NB4 (cell line): ENCODE results near the gene SAT2.
"Not testable (repeated sequence)": the region's sequence is repeated elsewhere in the genome, so short reads cannot be mapped to it uniquely, and the experiment has no call there.

ENCODE experiments used
- DNase-seq: peaks from one replicate; pipeline ENCODE4 v3.0.0; 2010; ENCODE audit warnings: low read depth
- H3K4me3 ChIP-seq: one replicate; pipeline ENCODE4 v1.5.1; 2011; ENCODE audit warnings: mild to moderate bottlenecking, low read depth, low read length, moderate library complexity
- MYC ChIP-seq: IDR thresholded peaks from 2 replicates; pipeline ENCODE4 v1.6.1; 2011; ENCODE audit warnings: low read depth, low read length
- POLR2A ChIP-seq: IDR thresholded peaks from 2 replicates; pipeline ENCODE4 v1.6.1; 2011; ENCODE audit warnings: mild to moderate bottlenecking; ENCODE audit not compliant: insufficient read length; ENCODE audit errors: extremely low read depth
- TF ChIP-seq, protein P1 (sequence below): IDR thresholded peaks from one replicate; pipeline ENCODE4 v1.5.1; 2012; ENCODE audit warnings: low read depth, low read length
- TF ChIP-seq, protein P2 (sequence below): IDR thresholded peaks from 2 replicates; pipeline ENCODE4 v1.6.1; 2011; ENCODE audit warnings: low read depth, low read length

Gene SAT2

DNA sequence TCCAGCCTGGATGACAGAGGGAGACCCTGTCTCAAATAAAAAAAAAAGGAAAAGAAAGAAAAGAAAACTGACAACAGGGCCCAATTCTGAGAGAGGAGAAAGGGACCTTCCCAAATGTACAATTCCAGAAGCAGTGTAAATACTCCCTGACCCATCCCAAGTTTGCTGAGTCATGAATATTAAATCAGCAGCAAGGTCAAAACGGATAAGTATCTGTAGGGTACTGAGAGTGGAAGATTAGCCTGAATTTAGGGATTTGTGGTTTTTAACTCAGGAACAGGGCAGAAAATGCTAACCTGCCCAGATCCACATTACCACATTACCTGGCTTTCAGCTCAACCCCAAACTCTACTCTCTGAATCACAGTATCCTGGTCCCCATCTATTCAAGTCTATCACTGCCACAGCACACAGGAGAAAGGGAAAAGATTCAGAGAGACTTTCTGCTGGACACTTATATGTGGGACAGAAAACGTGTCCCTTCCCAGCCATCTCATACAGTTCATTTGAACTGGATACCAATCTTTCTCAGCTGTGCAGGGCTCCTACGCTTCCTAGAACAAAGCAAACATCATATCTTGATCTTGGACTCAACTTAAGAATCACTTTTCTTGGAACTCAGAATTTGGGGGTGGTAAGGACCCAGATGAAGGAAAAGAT lies 15.9 kb downstream of the SAT2 start:
- no peak for DNase-seq
- H3K4me3 ChIP-seq = no peak overlapping the region
- TF ChIP-seq MYC (no peak), POLR2A (no peak)
- TF ChIP-seq, protein P1, sequence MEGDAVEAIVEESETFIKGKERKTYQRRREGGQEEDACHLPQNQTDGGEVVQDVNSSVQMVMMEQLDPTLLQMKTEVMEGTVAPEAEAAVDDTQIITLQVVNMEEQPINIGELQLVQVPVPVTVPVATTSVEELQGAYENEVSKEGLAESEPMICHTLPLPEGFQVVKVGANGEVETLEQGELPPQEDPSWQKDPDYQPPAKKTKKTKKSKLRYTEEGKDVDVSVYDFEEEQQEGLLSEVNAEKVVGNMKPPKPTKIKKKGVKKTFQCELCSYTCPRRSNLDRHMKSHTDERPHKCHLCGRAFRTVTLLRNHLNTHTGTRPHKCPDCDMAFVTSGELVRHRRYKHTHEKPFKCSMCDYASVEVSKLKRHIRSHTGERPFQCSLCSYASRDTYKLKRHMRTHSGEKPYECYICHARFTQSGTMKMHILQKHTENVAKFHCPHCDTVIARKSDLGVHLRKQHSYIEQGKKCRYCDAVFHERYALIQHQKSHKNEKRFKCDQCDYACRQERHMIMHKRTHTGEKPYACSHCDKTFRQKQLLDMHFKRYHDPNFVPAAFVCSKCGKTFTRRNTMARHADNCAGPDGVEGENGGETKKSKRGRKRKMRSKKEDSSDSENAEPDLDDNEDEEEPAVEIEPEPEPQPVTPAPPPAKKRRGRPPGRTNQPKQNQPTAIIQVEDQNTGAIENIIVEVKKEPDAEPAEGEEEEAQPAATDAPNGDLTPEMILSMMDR = no peak
- TF ChIP-seq, protein P2, sequence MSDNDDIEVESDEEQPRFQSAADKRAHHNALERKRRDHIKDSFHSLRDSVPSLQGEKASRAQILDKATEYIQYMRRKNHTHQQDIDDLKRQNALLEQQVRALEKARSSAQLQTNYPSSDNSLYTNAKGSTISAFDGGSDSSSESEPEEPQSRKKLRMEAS = no peak

DNA sequence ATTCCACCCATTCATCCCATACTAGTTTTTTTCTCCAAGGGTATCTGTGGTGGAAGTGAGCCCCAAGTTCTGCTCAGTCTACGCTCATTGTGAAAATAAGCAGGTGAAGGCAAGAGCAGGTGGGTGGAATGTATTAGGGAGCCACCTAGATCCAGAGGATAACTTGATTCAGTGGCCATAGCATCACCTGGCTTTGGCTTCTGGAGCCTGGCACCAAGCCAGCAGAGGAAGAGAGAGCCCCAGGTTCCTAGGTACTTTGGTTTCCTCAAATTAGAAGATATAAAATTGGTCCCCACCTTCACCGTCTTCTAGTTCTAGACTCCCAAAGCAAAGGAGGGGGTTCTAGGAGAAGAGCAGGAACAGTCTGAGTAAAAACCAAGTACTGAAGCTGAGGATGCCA lies 17.0 kb downstream of the SAT2 start:
- no peak overlapping the region for H3K4me3 ChIP-seq
- no peak for TF ChIP-seq MYC
- TF ChIP-seq, protein P1 = no peak
- TF ChIP-seq POLR2A = no peak
- TF ChIP-seq, protein P2 = no peak
- DNase-seq = no peak

DNA sequence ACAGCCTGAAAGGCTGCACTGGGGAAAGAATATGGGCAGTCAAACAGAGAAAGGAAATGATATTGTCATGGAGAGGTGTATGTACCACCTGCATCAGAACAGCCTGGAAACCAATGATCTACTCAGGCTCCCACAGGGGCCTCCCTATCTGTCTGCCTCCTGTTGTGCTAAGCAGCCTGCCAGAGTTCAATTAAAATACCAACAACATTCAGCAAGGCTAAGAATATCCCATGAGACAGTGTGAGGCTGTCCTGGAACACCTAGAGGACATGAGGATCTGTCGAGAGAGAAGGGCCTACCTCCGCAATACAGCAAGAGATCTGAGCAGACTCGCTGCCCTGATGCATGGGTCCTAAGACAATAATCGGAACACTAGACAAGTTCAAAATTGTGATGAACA lies 21.3 kb downstream of the SAT2 start:
- no peak for DNase-seq

DNA sequence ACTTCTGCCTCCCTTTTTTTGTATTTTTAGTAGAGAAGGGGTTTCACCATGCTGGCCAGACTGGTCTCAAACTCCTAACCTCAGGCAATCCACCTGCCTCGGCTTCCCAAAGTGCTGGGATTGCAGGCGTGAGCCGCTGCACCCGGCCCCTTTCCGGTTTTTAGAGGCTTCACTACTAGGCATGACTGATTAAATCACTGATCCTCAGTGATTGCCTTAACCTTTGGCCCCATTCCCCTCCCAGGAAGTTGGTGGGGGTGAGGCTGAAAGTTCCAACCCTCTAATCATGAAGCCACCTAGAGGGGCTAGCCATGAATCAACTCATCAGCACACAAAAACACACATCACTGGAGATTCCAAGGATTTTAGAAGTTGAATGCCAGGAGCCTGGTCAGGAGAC lies 30.1 kb downstream of the SAT2 start:
- H3K4me3 ChIP-seq, DNase-seq: not testable (repeated sequence)

More for the DNA sequence above, 21.3 kb downstream of the SAT2 start:
- H3K4me3 ChIP-seq = no peak overlapping the region
- TF ChIP-seq, protein P1 = no peak
- TF ChIP-seq MYC (no peak), POLR2A (no peak)
- TF ChIP-seq, protein P2 = no peak

DNA sequence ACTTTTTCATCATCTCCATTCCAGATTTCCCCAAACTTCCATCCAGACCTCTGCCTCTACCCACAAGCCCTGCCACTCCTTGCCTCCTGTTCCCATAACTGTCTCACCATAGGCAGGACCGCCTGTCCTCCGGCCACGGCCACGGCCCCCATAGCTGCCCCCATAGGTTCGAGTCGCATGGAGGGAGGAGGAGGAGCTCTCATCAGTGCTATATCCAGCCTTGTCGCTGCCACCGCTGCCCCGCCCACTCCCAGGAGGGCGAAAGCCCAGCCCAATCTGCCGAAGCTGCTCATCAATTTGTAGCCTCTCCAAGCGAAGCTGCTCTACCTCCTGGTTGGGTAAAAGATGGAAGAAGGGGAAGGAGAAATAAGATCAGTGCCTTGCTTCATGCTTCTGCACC lies 34.3 kb downstream of the SAT2 start:
- no peak for DNase-seq
- TF ChIP-seq, protein P2 = no peak
- TF ChIP-seq, protein P1 = no peak
- TF ChIP-seq MYC (no peak), POLR2A (no peak)
- no peak overlapping the region for H3K4me3 ChIP-seq

DNA sequence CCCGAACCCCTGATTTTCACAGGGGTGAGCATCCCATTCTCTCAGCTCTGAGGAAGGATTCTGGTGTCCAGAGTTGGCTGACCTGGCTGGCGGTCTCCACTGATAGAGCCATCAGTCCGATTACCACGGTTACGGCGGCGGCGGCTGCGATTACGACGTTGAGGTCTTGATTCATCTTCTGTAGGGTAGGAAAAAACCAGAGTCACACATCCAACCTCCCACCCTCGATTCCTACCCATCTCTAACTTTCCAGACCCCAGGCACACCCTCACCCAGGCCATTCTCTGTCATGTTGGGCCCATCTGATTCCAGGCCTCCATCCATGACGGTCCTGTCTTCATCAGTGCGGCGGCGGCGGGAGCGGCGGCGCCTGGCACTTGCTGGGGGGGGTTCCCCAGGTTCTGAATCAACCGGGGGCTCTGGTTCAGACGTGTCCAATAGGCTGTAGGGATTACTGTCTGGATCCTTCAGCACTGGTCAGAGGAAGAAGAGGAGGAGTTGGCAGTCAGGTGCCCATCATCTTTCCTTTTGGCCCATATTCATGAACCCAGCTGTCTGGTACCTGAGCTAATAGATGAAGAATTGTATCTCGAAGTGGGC lies 35.1 kb downstream of the SAT2 start:
- no peak overlapping the region for H3K4me3 ChIP-seq
- no peak for TF ChIP-seq POLR2A
- no peak for TF ChIP-seq MYC
- TF ChIP-seq, protein P2 = no peak
- TF ChIP-seq, protein P1 = no peak
- DNase-seq = no peak
